H1 (cell line): ENCODE measurements around the gene EPSTI1. TPM values are rescaled to one million over a fixed set of nuclear protein-coding genes. Genes with fewer than 3 reads are reported as not detected.

Experiments used
- CTCF ChIP-seq, 3 experiments: IDR thresholded peaks; 1 replicate in 2 of 3; 2 replicates in 1 of 3; pipeline versions ENCODE4 v1.5.1 to v1.6.1; 2011; ENCODE audit warnings: low read length in 3 of 3, mild to moderate bottlenecking in 3 of 3, inconsistent platforms in 2 of 3, low read depth in 1 of 3, moderate library complexity in 1 of 3; ENCODE audit not compliant: insufficient read depth in 1 of 3; ENCODE audit errors: control extremely low read depth in 1 of 3
- polyA plus RNA-seq, 7 experiments: library from polyadenylated mRNA; depleted of rRNA in 3 of 7; stranded (reverse) in 5 of 7; unstranded in 2 of 7; fragments of >200 nt in 5 of 7; fragments of 200-250 nt in 2 of 7; gene quantifications; 1 replicate in 5 of 7; 2 replicates in 1 of 7; 4 replicates in 1 of 7; pipeline versions ENCODE4 v1.2.1 to v1.2.3, GENCODE V29; 2011 to 2013; ENCODE audit warnings: missing spikeins in 2 of 7, mixed read lengths in 2 of 7
- total RNA-seq: library from RNA; stranded (reverse); fragmentation: NEBNext Ultra II Directional; extraction: Animal tissue kit (Norgen Biotek cat#: 25700); gene quantifications from 2 replicates; pipeline ENCODE4 v1.2.1, GENCODE V29; 2021

The EPSTI1 gene
- total and polyA plus RNA-seq, 2 of the 8 experiments (the other 6 are each of a cell fraction or from before 2014, with no cell fraction given): 0.23 to 0.37 TPM

- peak; percentile 10 to 38 (median 17); a peak in 2 of 4 replicates for TF ChIP-seq CTCF (IDR thresholded peaks at IDR 0.05; ENCODE audit: control extremely low read depth in 1 of 3, insufficient read depth in 1 of 3, low read depth in 1 of 3, low read length in 3 of 3)
These were observed 108.1 kb downstream of the EPSTI1 start (continued) for GRCh38 chr13:42883771-42884467.
